Measurements from ENCODE around the gene EIF4E1B. TPM values are rescaled to one million over a fixed set of nuclear protein-coding genes. Genes with fewer than 3 reads are reported as not detected.

The EIF4E1B gene
- total RNA-seq, 1 donor from 2014 or later: 0.06 TPM

- Histone ChIP-seq H3K36me3 (no peaks in the 10 kb centered on the region), H3K27me3 (peaks cover 45% of the 10 kb centered on the region), H3K4me2 (peak within 1 kb of the TSS; percentile 82), H3F3A (ENCODE audit: low read depth) (peaks cover 7% of the 10 kb centered on the region), H2AFZ (replicated peaks) (no peak within 1 kb of the TSS), H3K79me2 (ENCODE audit: low read depth) (no peaks in the 10 kb centered on the region), H3K9me3 (ENCODE audit: low read depth) (no peaks in the 10 kb centered on the region), H3K4me1 (no peaks in the 10 kb centered on the region), H3K4me3 (peak within 1 kb of the TSS; percentile 53), H4K20me1 (ENCODE audit: low read depth) (peaks cover 21% of the 10 kb centered on the region), H3K27ac (no peak within 1 kb of the TSS), H3K9ac (no peak within 1 kb of the TSS)
- TF ChIP-seq EZH2phosphoT487 (IDR thresholded peaks at IDR 0.05) (no peak), EZH2 (IDR thresholded peaks at IDR 0.05) (peak; percentile 6), CTCF (IDR thresholded peaks at IDR 0.05) (peak; percentile 47)
- Mint-ChIP-seq H3K4me3 (peak within 1 kb of the TSS; percentile 98), H3K27ac (no peak within 1 kb of the TSS), H3K9me3 (no peaks in the 10 kb centered on the region), H3K36me3 (no peaks in the 10 kb centered on the region), H3K27me3 (ENCODE audit: insufficient read depth, low read depth) (peaks cover 20% of the 10 kb centered on the region), H3K4me1 (peaks cover 28% of the 10 kb centered on the region)
- DNase-seq (ENCODE audit: low spot score): peak; percentile 94
Observed at GRCh38 chr5:176609724-176610434, 20.6 kb upstream of the EIF4E1B start, which contains the start of gene GPRIN1. TSS of gene GPRIN1 (minus strand) at chr5:176610156. CDS start at chr5:176599834, 10,322 bp downstream.

GRCh38 chr5:176610435-176610773 is 20.1 kb upstream of the EIF4E1B start:
- DNase-seq (ENCODE audit: low spot score): no peak
- Histone ChIP-seq H2AFZ (replicated peaks) (no peak overlapping the region), H3K27ac (no peak overlapping the region), H3K4me3 (peak overlapping the region; percentile 53), H3K79me2 (ENCODE audit: low read depth) (no peaks in the 10 kb centered on the region), H3K9me3 (ENCODE audit: low read depth) (no peaks in the 10 kb centered on the region), H3K36me3 (no peaks in the 10 kb centered on the region), H4K20me1 (ENCODE audit: low read depth) (peaks cover 21% of the 10 kb centered on the region), H3K27me3 (peaks cover 45% of the 10 kb centered on the region), H3K9ac (no peak overlapping the region), H3K4me2 (peak overlapping the region; percentile 82), H3K4me1 (no peaks in the 10 kb centered on the region), H3F3A (ENCODE audit: low read depth) (peaks cover 7% of the 10 kb centered on the region)
- Mint-ChIP-seq H3K4me3 (peak overlapping the region; percentile 83), H3K4me1 (peaks cover 28% of the 10 kb centered on the region), H3K27ac (no peak overlapping the region), H3K9me3 (no peaks in the 10 kb centered on the region), H3K36me3 (no peaks in the 10 kb centered on the region), H3K27me3 (ENCODE audit: insufficient read depth, low read depth) (peaks cover 23% of the 10 kb centered on the region)
- TF ChIP-seq EZH2phosphoT487 (IDR thresholded peaks at IDR 0.05): no peak
- no peak for TF ChIP-seq EZH2 (IDR thresholded peaks at IDR 0.05)
- TF ChIP-seq CTCF (IDR thresholded peaks at IDR 0.05): no peak

- Mint-ChIP-seq H3K4me1 (peaks cover 31% of the 10 kb centered on the region), H3K27me3 (ENCODE audit: insufficient read depth, low read depth) (peaks cover 27% of the 10 kb centered on the region), H3K27ac (no peak overlapping the region), H3K9me3 (no peaks in the 10 kb centered on the region), H3K4me3 (peak overlapping the region; percentile 11), H3K36me3 (no peaks in the 10 kb centered on the region)
- H3K4me2 ChIP-seq: no peak overlapping the region
- peak; percentile 86 for DNase-seq (ENCODE audit: low spot score)
- H3K27ac ChIP-seq: no peak overlapping the region
- no peak for TF ChIP-seq EZH2phosphoT487 (IDR thresholded peaks at IDR 0.05)
- TF ChIP-seq CTCF (IDR thresholded peaks at IDR 0.05): no peak
- no peak for TF ChIP-seq EZH2 (IDR thresholded peaks at IDR 0.05)
- peaks cover 7% of the 10 kb centered on the region for H3F3A ChIP-seq (ENCODE audit: low read depth)
- no peak overlapping the region for H3K9ac ChIP-seq
- no peak overlapping the region for H2AFZ ChIP-seq (replicated peaks)
- no peaks in the 10 kb centered on the region for H3K79me2 ChIP-seq (ENCODE audit: low read depth)
- H4K20me1 ChIP-seq (ENCODE audit: low read depth): peaks cover 21% of the 10 kb centered on the region
- no peak overlapping the region for H3K4me3 ChIP-seq
- no peaks in the 10 kb centered on the region for H3K9me3 ChIP-seq (ENCODE audit: low read depth)
- peaks cover 54% of the 10 kb centered on the region for H3K27me3 ChIP-seq
- H3K4me1 ChIP-seq: no peaks in the 10 kb centered on the region
- no peaks in the 10 kb centered on the region for H3K36me3 ChIP-seq
Observed at GRCh38 chr5:176611435-176611834, 19.0 kb upstream of the EIF4E1B start.

All from neural progenitor cell (in vitro differentiated cells).